Hindlimb muscle (tissue), 1 donor: ENCODE results near the gene OTX1. TPM values are rescaled to one million over a fixed set of nuclear protein-coding genes. Genes with fewer than 3 reads are reported as not detected.

ENCODE experiments used
- DNase-seq: peaks from one replicate; pipeline ENCODE4 v3.0.0-alpha.2; 2013
- polyA plus RNA-seq: library from polyadenylated mRNA; unstranded; fragments of 120-200 nt; gene quantifications from one replicate; pipeline ENCODE4 v1.2.1, GENCODE V29; 2013; ENCODE audit not compliant: insufficient read length

The OTX1 gene
- polyA plus RNA-seq, 1 donor: 0.06 TPM

- DNase-seq: no peak
Measured at GRCh38 chr2:63047321-63048279, 3.0 kb upstream of the OTX1 start.

DNA sequence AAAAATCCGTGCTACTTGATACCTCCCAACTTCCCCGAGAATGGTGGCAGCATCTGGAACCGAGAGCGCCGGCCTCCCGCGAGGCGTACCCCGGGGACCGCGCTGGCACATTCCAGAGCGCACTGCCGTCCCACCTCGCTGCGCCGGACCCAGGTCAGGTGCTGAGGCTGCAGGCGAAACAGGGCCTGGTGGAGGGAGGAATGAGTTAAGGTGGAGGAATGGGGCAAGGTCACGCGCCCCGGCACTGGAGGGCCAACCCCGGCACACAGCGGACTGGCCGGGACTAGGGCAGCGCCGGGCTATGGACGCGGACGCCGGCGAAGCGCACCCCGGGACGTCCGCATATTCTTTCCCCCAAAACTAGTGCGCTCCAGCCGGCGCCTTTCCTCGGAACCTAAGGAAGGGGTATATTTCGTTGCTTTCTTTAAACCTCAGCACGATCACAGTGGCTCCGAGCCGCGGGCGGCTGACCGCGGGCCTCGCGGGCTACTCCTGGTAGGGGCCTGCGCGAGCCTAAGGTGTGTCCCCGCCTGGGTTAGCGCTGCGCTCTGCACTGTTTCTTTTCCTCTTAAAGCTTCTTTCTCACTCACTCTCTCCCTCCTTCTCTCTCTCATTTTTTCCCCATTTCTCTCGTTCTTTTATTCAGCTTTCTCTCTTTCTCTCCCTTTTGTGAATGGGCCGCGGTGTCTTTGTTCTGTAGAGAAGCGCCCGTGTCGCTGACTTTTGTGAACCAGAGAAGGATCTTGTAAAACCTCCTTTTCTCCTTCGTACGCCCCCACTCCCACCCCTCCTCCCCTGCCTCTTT, 2.1 kb upstream of the OTX1 start:
- DNase-seq: no peak

- DNase-seq: no peak
Measured at GRCh38 chr2:63049211-63049969, 1.2 kb upstream of the OTX1 start.

DNA sequence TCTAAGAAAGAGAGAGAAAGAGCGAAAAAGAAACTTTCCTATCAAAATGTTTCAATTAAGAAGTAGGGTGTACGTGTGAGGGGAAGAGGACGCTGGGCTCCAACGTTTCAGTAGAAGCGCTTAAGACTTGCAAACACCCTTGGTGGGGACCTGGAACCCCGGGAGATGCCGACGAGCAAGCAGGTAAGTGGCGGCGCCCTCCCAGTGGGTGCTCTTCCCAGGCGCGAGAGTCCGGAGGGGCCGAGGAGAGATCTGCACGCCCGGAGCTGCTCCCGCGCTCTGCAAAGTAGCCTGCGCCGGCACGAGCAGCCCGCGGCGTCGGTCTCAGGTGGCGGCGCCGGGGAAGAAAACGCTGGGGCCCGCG, 678 bp upstream of the OTX1 start:
- no peak for DNase-seq

- no peak for DNase-seq
Measured at GRCh38 chr2:63051042-63051794, 588 bp downstream of the OTX1 start.

GRCh38 chr2:63051795-63052333, 1.2 kb downstream of the OTX1 start:
- DNase-seq: no peak

DNA sequence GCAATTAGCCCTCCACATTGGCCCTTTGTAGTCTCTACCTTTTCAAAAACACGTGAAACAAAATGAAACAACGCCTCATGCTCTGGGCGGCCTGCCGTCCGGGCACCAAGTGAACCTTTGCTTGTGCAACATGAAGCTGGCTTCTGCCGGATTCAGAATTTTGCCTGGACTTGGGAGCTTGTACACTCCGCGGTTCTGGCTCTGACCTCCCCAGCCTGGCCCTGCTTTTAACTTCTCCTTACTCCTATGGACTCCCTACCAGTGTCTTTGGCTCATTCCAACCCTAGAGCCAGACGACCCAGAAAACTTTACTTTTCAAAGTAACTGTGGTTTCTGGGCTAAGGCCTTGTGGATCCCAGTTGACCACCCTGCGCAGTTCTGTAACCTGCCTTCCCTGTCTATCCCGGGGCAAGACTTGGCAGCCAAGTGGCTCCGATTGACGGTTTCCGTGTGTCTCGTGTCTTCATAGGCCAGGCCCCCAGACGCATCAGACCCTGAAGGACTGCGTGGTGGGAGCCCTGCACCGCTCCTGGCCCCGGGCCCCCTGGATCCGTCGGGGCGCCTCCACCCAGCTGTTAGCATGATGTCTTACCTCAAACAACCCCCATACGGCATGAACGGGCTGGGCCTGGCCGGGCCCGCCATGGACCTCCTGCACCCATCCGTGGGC, 1.9 kb downstream of the OTX1 start:
- no peak for DNase-seq

DNA sequence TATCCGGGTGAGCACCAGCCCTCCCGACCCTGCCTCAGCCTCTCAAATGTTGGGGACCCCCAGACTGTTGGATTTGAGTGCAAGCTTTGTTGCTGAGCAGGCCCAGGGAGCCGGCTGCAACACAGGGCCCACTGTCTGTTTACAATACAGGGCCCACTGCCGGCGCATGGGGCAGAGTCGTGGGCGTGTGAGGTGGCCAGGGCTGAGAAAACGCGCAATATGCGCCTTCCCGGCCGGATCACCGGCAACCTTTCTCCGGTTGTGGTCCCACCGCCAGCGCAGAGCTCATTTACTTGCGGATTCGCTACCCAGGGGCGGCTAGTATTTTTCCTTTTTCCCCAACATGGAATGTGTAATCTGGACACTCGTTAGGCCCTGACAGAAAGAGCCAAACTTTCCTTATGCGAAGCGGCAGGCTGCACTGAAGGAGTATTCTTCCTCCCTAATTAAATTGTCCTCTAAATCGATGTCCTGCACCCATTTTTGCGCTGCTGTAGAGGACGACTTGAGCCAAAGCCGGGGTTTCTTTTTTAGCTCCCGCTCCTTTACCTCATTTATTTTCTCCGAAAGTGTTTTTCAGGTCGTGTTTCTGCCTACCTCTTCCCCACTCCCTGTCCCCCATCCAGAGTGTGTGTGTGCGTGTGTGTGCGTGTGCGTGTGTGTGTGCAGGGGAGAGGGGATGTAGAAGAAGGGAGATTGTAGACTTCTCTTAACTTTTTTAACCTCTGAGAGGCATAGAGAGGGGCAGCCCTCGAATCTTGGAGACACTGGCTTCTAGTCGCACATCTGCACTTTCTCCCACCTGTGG, 2.7 kb downstream of the OTX1 start:
- no peak for DNase-seq

- DNase-seq: no peak
Measured at GRCh38 chr2:63053889-63054602, 3.4 kb downstream of the OTX1 start.

- DNase-seq: no peak
Measured at GRCh38 chr2:63054841-63055225, 4.2 kb downstream of the OTX1 start.

- no peak for DNase-seq
Measured at GRCh38 chr2:63055226-63056106, 4.8 kb downstream of the OTX1 start.

GRCh38 chr2:63056107-63057050, 5.7 kb downstream of the OTX1 start:
- peak; percentile 44 for DNase-seq

DNA sequence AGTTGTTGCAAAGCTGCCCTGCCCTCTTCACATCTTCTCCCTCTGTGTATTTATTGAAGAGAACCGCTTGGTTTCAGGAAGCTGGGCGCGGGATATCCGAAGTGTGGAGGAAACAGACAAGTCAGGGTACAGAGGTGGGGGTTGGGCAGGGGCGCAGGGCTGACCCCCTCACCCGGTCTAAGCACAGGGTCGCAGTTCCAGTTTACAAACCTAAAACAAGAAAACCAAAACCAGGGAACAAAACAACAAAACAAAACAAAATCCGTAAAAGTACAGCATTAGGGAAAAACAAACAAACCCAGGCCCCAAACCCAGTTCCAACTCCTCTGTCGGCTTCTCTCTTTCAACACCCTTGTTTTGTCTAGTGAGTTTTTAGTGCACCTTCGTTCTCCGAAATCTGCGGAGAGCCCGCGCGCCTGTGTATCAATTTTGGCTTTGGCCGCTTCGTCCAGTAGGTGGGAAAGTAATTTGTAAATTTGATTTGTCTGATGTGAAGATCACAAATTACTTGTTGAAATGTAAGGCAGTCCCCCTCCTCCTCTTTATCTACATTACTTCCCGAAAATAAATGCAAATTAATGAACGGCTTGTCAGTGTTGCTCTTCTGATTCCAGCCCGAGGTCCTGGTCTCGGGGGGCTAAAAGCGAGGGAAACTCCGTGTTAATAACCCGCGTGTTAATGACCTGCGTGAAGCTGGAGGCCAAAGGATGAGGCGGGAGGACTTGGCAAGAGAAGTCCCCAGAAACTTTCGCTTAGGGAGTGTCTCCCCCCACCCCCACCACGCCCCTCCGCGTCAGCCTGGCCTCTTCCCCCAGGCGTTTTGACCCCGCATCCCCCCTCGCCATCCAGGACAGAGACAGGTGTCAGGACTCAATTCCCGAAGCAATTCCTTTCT, 6.9 kb downstream of the OTX1 start:
- no peak for DNase-seq

DNA sequence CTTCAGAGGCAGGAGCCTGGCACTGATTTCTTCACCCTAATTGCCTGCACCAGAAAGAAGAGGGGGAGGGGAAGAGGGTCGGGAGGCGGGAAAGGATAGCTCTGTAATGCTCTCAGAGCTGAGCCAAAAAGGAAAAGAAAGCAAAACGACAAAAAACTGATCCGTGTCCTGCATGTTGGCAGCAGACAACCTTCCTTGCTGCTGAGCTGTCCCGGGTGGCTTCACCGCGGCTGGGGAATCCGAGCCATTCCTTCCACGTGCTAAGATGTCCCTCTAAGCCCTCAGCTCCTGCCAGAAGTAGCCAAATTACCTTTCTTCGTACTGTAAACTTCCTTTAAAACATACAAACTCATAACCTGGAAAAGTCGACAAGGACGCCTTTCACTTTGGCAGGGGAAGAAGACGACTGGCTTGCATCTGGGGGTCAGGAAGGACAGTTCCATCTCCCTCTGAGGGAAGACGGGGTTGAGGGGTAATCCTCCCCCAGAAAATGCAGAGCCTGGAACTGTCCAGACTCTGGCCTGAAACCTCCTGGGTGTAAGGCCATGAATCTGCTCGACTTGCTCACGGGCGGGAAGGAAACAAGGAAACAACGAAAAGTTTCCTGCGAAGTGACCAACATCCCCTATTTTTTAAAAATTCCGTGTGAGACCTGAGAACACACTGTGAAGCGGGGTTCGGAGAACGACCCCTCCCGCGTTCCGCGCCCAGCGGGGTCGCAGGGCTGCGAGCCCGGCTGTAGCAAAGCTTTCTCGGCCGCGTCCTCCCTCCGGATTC, 7.7 kb downstream of the OTX1 start:
- DNase-seq: peak; percentile 51
